Karpas-422 (cell line): ENCODE data around the gene RELA. TPM values are rescaled to one million over a fixed set of nuclear protein-coding genes. Genes with fewer than 3 reads are reported as not detected.
A peak's percentile ranks its signal among the peaks of the same experiment; 100 is the strongest.
"Not testable (repeated sequence)": the region's sequence is repeated elsewhere in the genome, so short reads cannot be mapped to it uniquely, and the experiment has no call there.

Experiments
- DNase-seq: peaks from one replicate; pipeline ENCODE4 v3.0.0-alpha.2; 2015
- H2AFZ ChIP-seq: fragments of 200-600 bp; sonication (generic); 2 replicates; pipeline ENCODE4 v1.6.1; 2014; ENCODE audit warnings: antibody characterized with exemption, low read length, mixed read lengths
- H3K27ac ChIP-seq: fragments of 200-600 bp; sonication (generic); 2 replicates; pipeline ENCODE4 v1.5.1; 2014; ENCODE audit warnings: mild to moderate bottlenecking, low read length, moderate library complexity
- H3K27me3 ChIP-seq: fragments of 200-600 bp; sonication (generic); 2 replicates; pipeline ENCODE4 v1.6.1; 2014; ENCODE audit warnings: low read length, mixed read lengths
- H3K36me3 ChIP-seq: fragments of 200-600 bp; sonication (generic); 2 replicates; pipeline ENCODE4 v1.6.1; 2014; ENCODE audit warnings: low read length, mixed read lengths; ENCODE audit not compliant: insufficient read depth
- H3K4me1 ChIP-seq: fragments of 200-600 bp; sonication (generic); 2 replicates; pipeline ENCODE4 v1.6.1; 2014; ENCODE audit warnings: mild to moderate bottlenecking, low read length, mixed read lengths
- H3K4me2 ChIP-seq: fragments of 200-600 bp; sonication (generic); 2 replicates; pipeline ENCODE4 v1.6.1; 2014; ENCODE audit warnings: low read length, low read depth, mild to moderate bottlenecking; ENCODE audit not compliant: poor library complexity, severe bottlenecking
- H3K4me3 ChIP-seq: fragments of 200-600 bp; sonication (generic); 2 replicates; pipeline ENCODE4 v1.5.1; 2014; ENCODE audit warnings: mild to moderate bottlenecking, antibody characterized with exemption, low read length, mixed read lengths
- H3K79me2 ChIP-seq: fragments of 200-600 bp; sonication (generic); 2 replicates; pipeline ENCODE4 v1.6.1; 2014; ENCODE audit warnings: mild to moderate bottlenecking, low read length, mixed read lengths
- H3K9ac ChIP-seq: fragments of 200-600 bp; sonication (generic); 2 replicates; pipeline ENCODE4 v1.6.0; 2014; ENCODE audit warnings: low read length
- H3K9me2 ChIP-seq: fragments of 200-600 bp; sonication (generic), shearing (Covaris generic); replicated peaks from 2 replicates; pipeline ENCODE4 v1.6.0; 2014; ENCODE audit warnings: mild to moderate bottlenecking, low read length, moderate library complexity; ENCODE audit not compliant: insufficient read depth
- H3K9me3 ChIP-seq: fragments of 300-700, 200-600 bp; sonication (generic); 2 replicates; pipeline ENCODE4 v1.6.1; 2014; ENCODE audit warnings: low read length, mixed read lengths
- H4K20me1 ChIP-seq: fragments of 200-600 bp; sonication (generic); 2 replicates; pipeline ENCODE4 v1.6.1; 2014; ENCODE audit warnings: mild to moderate bottlenecking, antibody characterized with exemption, low read length, low read depth; ENCODE audit not compliant: insufficient read depth
- total RNA-seq: library from RNA; depleted of rRNA; stranded (reverse); fragments of >200 nt; shearing (Covaris generic); gene quantifications from 2 replicates; pipeline ENCODE4 v1.2.3, GENCODE V29; 2014; ENCODE audit warnings: low replicate concordance

Gene RELA
- total RNA-seq, 1 experiment from 2014 or later: 44.0 TPM

DNA sequence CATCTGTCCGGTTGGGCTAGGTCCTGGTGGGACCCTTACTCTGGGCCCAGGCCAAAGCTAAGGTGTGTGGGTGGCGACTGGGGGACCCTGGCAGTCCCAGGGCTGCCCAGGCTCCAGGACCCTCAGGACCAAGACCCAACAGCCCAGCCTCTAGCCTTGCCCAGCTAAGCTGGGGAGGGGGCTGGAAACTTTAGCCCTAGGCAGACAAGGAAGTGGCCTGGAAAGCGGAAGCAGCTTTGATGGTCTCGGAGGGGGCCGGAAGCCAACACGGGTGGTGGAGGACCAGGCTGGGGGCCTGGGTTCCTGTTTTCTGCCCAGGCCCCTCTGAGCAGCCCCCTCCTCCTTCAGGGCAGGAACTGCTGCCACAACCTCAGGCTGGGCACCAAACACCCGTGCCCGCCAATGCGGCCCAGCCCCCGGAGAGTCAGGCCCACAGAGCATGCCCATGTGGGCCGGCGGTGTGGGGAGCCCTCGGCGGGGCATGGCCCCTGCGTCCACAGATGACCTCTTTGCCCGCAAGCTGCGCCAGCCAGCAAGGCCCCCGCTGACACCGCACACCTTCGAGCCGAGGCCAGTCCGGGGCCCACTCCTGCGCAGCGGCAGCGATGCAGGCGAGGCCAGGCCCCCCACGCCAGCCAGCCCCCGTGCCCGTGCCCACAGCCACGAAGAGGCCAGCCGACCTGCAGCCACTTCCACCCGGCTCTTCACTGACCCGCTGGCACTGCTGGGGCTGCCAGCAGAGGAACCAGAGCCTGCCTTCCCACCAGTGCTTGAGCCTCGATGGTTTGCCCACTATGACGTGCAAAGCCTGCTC, 22.0 kb downstream of the RELA start:
- H3K4me2 ChIP-seq: peak overlapping the region; percentile 95
- peak overlapping the region; percentile 99 for H3K27ac ChIP-seq
- 0 out of 2 replicates have a peak, but pooled peaks cover 9% of the 10 kb centered on the region for H3K36me3 ChIP-seq
- H3K4me1 ChIP-seq: peaks cover 53% of the 10 kb centered on the region
- no peaks in the 10 kb centered on the region for H3K27me3 ChIP-seq
- peak overlapping the region; percentile 92 for H3K9ac ChIP-seq
- H2AFZ ChIP-seq: no peak overlapping the region
- H3K4me3 ChIP-seq: peak overlapping the region; percentile 89
- no peaks in the 10 kb centered on the region for H3K9me3 ChIP-seq
- H4K20me1 ChIP-seq: peaks cover 4% of the 10 kb centered on the region; the same call in 1 of the 2 replicates
- DNase-seq: peak; percentile 86
- H3K79me2 ChIP-seq: peaks cover 30% of the 10 kb centered on the region
- H3K9me2 ChIP-seq: no peaks in the 10 kb centered on the region

DNA sequence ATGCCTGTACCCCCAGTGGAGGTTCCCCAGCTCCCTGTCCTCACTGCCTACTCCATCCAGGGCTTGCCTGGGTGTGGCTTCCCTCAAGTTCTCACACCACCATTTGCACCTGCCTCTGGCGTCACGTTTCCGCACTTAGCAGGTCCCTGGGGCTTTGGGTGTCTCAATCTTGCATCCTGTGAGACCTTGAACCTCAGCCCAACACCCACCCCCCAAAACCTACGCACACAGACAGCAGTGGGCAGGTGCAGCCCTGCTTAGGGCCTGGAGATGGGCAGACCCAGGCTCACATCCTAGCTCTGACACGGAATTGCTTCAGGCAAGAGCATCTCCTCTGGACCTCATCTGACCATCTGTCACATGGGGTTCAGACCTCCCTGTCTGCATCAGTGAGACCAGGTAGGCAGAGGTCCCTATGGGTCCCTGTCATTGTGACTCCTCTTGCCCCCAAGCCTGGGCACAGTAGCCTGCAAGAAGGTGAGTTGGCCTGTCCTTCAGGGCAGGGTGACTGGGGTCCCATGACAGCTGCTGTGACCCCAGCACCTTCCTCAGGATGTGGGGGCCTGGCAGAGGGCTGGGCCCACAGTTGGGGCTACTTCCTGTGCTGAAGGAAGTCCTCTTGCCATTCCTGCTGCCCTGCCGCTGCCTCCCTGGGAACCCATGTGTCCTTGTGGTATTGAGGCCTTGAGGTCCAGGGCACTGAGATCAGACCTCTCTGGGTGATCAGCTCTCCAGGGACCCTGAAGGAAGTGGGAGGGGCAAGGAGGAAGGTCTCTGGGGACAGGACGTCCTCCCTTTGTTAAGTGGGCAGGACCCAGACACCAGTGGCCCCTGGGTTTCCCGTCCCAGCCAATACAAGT, 22.9 kb downstream of the RELA start:
- Histone ChIP-seq H3K4me2 (peak overlapping the region; percentile 95), H3K36me3 (0 out of 2 replicates have a peak, but pooled peaks cover 10% of the 10 kb centered on the region), H4K20me1 (peaks cover 4% of the 10 kb centered on the region; the same call in 1 of the 2 replicates), H2AFZ (no peak overlapping the region), H3K4me3 (peak overlapping the region; percentile 89), H3K9ac (peak overlapping the region; percentile 92), H3K9me3 (no peaks in the 10 kb centered on the region), H3K27ac (peak overlapping the region; percentile 99), H3K27me3 (no peaks in the 10 kb centered on the region), H3K4me1 (peaks cover 53% of the 10 kb centered on the region), H3K9me2 (no peaks in the 10 kb centered on the region), H3K79me2 (peaks cover 30% of the 10 kb centered on the region)
- peak; percentile 98 for DNase-seq

DNA sequence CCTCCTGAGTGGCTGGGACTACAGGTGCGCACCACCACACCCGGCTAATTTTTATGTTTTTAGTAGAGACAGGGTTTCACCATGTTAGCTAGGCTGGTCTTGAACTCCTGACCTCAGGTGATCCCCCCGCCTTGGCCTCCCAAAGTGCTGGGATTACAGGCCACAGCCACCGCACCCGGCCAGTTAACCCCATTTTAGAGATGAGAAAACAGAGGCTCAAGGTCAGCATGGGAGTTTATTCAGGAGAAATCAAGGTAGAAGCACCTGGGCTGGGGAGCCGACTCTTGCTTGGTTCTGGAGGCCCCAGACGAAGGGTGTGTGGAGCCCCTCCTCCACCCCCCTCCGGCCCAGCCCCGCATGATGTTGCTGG, 23.5 kb downstream of the RELA start:
- Histone ChIP-seq H3K4me3 (peak overlapping the region; percentile 89), H3K27ac (peak overlapping the region; percentile 99), H3K36me3 (0 out of 2 replicates have a peak, but pooled peaks cover 11% of the 10 kb centered on the region), H3K79me2 (peaks cover 30% of the 10 kb centered on the region), H3K4me1 (peaks cover 53% of the 10 kb centered on the region), H3K4me2 (peak overlapping the region; percentile 95), H3K9ac (peak overlapping the region; percentile 92)
- DNase-seq, H3K9me2 ChIP-seq, H3K9me3 ChIP-seq, H2AFZ ChIP-seq, H4K20me1 ChIP-seq, H3K27me3 ChIP-seq: not testable (repeated sequence)

DNA sequence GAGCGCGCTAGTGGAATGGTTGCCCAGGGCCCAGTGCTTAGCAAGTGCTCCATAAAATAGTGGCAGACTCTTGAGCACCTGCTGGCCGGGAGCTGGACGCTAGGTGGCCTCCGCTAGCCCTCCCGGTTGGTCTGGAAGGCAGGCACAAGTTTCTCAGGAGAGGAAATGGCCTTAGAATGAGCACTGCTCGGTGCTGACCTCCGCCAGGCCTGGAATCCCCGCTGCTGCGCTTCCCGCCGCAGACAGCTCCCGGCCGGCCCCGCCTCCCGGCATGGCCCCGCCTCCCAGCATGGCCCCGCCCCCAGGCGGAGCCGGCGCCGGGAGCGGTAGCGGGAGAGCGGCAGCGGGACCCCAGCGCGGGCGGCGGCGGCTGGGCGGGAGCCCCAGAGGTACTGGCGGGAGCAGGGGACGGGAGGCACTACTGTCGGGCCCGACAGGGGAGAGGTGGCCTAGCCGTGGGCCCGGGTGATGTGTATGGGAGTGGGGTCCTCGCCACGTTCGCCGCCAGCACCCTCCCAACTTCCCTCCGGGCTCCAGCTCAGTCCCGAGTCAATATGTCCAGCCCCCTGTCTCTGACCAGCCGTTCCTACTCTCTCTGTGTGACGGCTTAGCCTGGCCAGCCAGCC, 24.8 kb downstream of the RELA start, which contains the start of gene SIPA1:
SIPA1 (plus strand) TSS at position 308 of the 626 bp plus-strand sequence. CDS start 2,821 bp downstream, outside the sequence.
- Histone ChIP-seq H3K79me2 (peaks cover 24% of the 10 kb centered on the region), H3K4me3 (peak within 1 kb of the TSS; percentile 89), H3K9me2 (no peaks in the 10 kb centered on the region), H4K20me1 (no peaks in the 10 kb centered on the region), H2AFZ (no peak within 1 kb of the TSS), H3K9me3 (no peaks in the 10 kb centered on the region), H3K4me2 (peak within 1 kb of the TSS; percentile 95), H3K27ac (peak within 1 kb of the TSS; percentile 99), H3K4me1 (peaks cover 50% of the 10 kb centered on the region), H3K27me3 (no peaks in the 10 kb centered on the region), H3K36me3 (0 out of 2 replicates have a peak, but pooled peaks cover 5% of the 10 kb centered on the region), H3K9ac (peak within 1 kb of the TSS; percentile 92)
- peak; percentile 84 for DNase-seq

DNA sequence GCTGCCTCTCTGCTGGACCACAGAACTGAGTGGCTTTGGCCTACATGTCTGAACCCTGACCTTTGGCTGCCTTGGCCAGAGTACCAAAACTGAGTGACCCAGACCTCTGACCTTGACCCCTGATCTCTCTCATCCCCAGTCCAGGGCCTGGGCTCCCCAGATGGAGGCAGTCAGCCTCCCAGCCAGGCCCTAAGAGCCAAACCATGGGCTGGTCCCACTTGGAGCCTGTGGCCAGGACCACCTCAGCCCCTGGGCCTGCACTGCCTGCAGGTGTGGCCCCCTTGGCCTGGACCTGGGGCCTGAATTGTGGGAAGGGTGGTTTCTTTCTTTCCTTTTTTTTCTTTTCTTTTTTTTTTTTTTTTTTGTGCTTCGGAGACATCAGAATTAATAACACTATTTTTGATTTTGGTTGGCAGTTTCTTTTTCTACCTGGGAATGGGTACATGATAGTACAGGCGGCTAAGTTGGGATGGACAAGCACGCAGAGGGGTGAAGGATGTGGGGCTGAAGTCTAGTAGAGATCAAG, 25.6 kb downstream of the RELA start:
- no peak overlapping the region for H3K4me3 ChIP-seq
- H2AFZ ChIP-seq: no peak overlapping the region
- H3K36me3 ChIP-seq: 0 out of 2 replicates have a peak, but pooled peaks cover 5% of the 10 kb centered on the region
- no peaks in the 10 kb centered on the region for H3K27me3 ChIP-seq
- no peaks in the 10 kb centered on the region for H3K9me2 ChIP-seq
- H3K79me2 ChIP-seq: peaks cover 18% of the 10 kb centered on the region
- H3K9me3 ChIP-seq: no peaks in the 10 kb centered on the region
- no peak overlapping the region for H3K4me2 ChIP-seq
- DNase-seq: no peak
- H4K20me1 ChIP-seq: no peaks in the 10 kb centered on the region
- H3K4me1 ChIP-seq: peaks cover 44% of the 10 kb centered on the region
- peak overlapping the region; percentile 99 for H3K27ac ChIP-seq
- no peak overlapping the region for H3K9ac ChIP-seq

DNA sequence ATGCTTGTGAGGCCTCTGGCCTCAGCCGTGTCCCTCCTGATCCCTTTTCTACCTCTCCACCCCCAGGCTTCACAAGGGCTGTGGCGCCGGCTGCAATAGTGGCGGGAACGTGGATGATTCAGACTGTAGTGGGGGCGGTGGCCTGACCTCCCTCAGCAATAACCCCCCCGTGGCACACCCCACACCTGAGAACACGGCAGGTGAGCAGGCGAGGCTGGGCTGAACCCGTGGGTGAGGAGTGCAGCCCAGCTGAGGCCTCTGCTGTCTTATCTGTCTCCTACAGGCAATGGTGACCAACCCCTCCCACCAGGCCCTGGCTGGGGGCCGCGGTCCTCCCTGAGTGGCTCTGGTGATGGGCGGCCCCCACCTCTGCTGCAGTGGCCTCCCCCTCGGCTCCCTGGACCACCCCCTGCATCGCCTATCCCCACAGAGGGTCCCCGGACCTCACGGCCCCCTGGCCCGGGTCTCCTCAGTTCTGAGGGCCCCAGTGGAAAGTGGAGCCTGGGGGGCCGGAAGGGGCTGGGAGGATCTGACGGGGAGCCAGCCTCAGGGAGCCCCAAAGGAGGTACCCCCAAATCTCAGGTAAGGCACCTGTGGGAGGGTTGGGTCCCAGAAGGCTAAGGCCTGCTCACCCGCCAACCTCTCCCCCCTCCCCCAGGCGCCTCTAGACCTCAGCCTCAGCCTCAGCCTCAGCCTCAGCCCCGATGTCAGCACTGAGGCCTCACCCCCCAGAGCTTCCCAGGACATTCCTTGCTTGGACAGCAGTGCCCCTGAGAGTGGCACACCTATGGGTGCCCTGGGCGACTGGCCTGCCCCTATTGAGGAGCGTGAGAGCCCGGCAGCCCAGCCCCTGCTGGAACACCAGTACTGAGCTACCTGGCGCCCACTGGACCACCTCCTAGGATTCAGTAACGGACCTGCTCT, 26.3 kb downstream of the RELA start:
- peaks cover 38% of the 10 kb centered on the region for H3K4me1 ChIP-seq
- no peaks in the 10 kb centered on the region for H4K20me1 ChIP-seq
- H3K4me3 ChIP-seq: no peak overlapping the region
- H3K27me3 ChIP-seq: no peaks in the 10 kb centered on the region
- peaks cover 11% of the 10 kb centered on the region for H3K79me2 ChIP-seq
- no peak overlapping the region for H3K4me2 ChIP-seq
- DNase-seq: no peak
- H3K9me2 ChIP-seq: no peaks in the 10 kb centered on the region
- H2AFZ ChIP-seq: no peak overlapping the region
- no peak overlapping the region for H3K9ac ChIP-seq
- 0 out of 2 replicates have a peak, but pooled peaks cover 5% of the 10 kb centered on the region for H3K36me3 ChIP-seq
- peak overlapping the region; percentile 99; the same call in 1 of the 2 replicates for H3K27ac ChIP-seq
- H3K9me3 ChIP-seq: no peaks in the 10 kb centered on the region
